C1 segment of cervical spinal cord (tissue), 14 donors: ENCODE data around the gene FGD5.

Experiments used
- DNase-seq, 14 donors: peaks; one replicate each; lab custom pipeline; 2025; lab: John Stamatoyannopoulos, UW

The FGD5 gene

GRCh38 chr3:14818804-14819500 is at the start of gene FGD5:
TSS of gene FGD5 (plus strand) at chr3:14818962. CDS start at chr3:14819072, 110 bp downstream.
- DNase-seq = no peak

GRCh38 chr3:14769544-14770325 is 49.0 kb upstream of the FGD5 start:
- DNase-seq = no peak

GRCh38 chr3:14770591-14770990 is 48.2 kb upstream of the FGD5 start:
- no peak for DNase-seq

- DNase-seq = no peak
Observed at GRCh38 chr3:14771593-14772497, 46.9 kb upstream of the FGD5 start.

GRCh38 chr3:14772533-14773138 is 46.1 kb upstream of the FGD5 start:
- DNase-seq = no peak

GRCh38 chr3:14773281-14773680 is 45.5 kb upstream of the FGD5 start:
- no peak for DNase-seq

GRCh38 chr3:14773691-14774128 is 45.1 kb upstream of the FGD5 start:
- DNase-seq = no peak

- no peak for DNase-seq
Observed at GRCh38 chr3:14774431-14774830, 44.3 kb upstream of the FGD5 start.

- no peak for DNase-seq
Observed at GRCh38 chr3:14775011-14775410, 43.8 kb upstream of the FGD5 start.

- DNase-seq = no peak
Observed at GRCh38 chr3:14775563-14775962, 43.2 kb upstream of the FGD5 start.

GRCh38 chr3:14779069-14779685 is 39.6 kb upstream of the FGD5 start:
- DNase-seq = no peak

- no peak for DNase-seq
Observed at GRCh38 chr3:14780927-14781507, 37.7 kb upstream of the FGD5 start.

- DNase-seq = no peak
Observed at GRCh38 chr3:14783480-14784086, 35.2 kb upstream of the FGD5 start.

- no peak for DNase-seq
Observed at GRCh38 chr3:14784087-14784681, 34.6 kb upstream of the FGD5 start.

GRCh38 chr3:14785207-14786155 is 33.3 kb upstream of the FGD5 start:
- no peak for DNase-seq

GRCh38 chr3:14786369-14786768 is 32.4 kb upstream of the FGD5 start:
- no peak for DNase-seq

- DNase-seq = no peak
Observed at GRCh38 chr3:14787630-14788029, 31.1 kb upstream of the FGD5 start.

GRCh38 chr3:14788644-14789043 is 30.1 kb upstream of the FGD5 start:
- no peak for DNase-seq

GRCh38 chr3:14789221-14789620 is 29.5 kb upstream of the FGD5 start:
- DNase-seq = no peak
